K562 treated with DMSO at 1 percent for 4 hours (cell line): Measurements from ENCODE around the gene PTPRD. TPM values are rescaled to one million over a fixed set of nuclear protein-coding genes. Genes with fewer than 3 reads are reported as not detected.

Experiments used
- total RNA-seq: library from RNA; unstranded; fragments of 300-600 nt; gene quantifications from 2 replicates; pipeline ENCODE4 v1.2.3, GENCODE V29; 2022; ENCODE audit not compliant: insufficient read depth

PTPRD gene
- total RNA-seq = not detected in 2 replicates

GRCh38 chr9:10612641-10613398 is at the start of gene PTPRD:
Gene PTPRD, minus strand, starts transcription at chr9:10613002.

